Stimulated activated CD8-positive, alpha-beta memory T cell treated with anti-CD3 and anti-CD28 coated beads, Interleukin-12 subunit alpha, Interleukin-12 subunit beta, amount 100 ng/mL, for 24 hours (primary cell): Measurements from ENCODE around the gene GLI1.
"Not testable (repeated sequence)": the region's sequence is repeated elsewhere in the genome, so short reads cannot be mapped to it uniquely, and the experiment has no call there.

Experiments
- DNase-seq: peaks from one replicate; pipeline ENCODE4 v3.0.0-alpha.2; 2020; ENCODE audit errors: extremely low read depth

Gene GLI1

GRCh38 chr12:57441846-57442427, 17.6 kb upstream of the GLI1 start:
- DNase-seq: no peak

DNA sequence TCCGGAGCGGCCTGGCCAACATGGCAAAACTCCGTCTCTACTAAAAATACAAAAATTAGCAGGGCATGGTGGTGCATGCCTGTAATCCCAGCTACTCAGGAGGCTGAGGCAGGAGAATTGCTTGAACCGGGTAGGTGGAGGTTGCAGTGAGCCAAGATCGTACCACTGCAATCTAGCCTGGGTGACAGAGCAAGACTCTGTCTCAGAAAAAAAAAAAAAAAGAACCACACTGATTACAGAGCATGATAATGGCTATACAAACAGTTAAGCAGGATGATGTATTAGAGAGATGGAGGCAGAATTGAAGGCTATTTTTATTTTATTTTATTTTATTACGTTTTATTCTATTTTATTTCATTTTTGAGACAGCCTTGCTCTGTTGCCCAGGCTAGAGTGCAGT, 15.2 kb upstream of the GLI1 start:
- DNase-seq: not testable (repeated sequence)

DNA sequence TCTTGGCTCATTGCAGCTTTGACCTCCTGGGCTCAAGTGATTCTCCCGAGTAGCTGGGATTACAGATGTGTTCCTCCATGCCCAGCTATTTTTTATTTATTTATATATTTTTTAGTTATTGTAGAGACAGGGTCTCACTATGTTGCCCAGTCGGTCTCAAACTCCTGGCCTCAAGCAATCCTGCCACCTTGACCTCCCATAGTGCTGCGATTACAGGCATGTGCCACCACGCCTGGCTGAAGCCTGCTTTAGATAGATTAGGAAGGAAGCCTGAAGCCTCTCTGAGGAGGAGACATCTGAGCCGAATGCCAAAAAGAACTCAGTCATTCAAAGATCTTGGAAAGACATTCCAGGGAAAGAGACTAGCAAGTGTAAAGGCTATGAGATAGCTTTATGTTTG, 14.8 kb upstream of the GLI1 start:
- DNase-seq: no peak

GRCh38 chr12:57446292-57446960, 13.2 kb upstream of the GLI1 start:
- no peak for DNase-seq

GRCh38 chr12:57448669-57449068, 10.9 kb upstream of the GLI1 start:
- no peak for DNase-seq

- no peak for DNase-seq
Measured at GRCh38 chr12:57449375-57449774, 10.2 kb upstream of the GLI1 start.

DNA sequence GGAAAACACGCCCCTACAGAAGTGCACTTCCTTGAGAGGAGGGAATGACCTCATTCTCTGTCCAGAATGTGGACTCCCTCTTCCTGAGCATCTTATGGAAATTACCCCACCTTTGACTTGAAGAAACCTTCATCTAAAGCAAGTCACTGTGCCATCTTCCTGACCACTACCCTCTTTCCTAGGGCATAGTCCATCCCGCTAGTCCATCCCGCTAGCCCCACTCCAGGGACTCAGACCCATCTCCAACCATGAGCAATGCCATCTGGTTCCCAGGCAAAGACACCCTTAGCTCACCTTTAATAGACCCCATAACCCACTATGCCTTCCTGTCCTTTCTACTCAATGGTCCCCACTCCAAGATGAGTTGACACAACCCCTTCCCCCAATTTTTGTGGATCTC, 9.5 kb upstream of the GLI1 start:
- DNase-seq: no peak

DNA sequence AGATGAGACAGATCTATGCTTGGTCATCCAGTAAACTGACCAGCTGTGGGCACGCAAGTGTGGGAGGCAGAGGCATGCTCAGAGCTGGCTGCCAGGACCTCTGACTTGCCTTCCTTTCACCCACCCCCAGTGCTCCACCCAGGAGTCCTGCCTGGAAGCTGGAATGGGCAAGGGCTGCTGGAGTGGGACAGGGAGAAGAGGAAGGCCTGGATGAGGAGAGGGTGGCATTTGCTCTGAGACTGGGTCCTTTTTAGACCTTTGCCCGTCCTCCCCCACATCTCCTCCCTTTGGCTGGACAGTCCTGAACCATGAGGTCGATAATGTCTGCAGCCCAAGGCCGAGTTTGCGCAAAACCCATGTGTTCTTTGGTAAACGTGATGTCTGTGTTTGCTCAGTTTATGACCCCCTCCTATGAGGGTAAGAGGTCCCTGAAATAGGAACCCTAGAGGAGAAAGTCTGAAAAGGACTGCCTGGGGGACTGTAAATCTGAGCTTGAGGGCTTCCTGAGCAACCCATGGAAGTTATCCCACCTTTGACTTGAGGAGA, 8.3 kb upstream of the GLI1 start:
- DNase-seq: no peak

- DNase-seq: no peak
Measured at GRCh38 chr12:57452181-57452936, 7.2 kb upstream of the GLI1 start.

DNA sequence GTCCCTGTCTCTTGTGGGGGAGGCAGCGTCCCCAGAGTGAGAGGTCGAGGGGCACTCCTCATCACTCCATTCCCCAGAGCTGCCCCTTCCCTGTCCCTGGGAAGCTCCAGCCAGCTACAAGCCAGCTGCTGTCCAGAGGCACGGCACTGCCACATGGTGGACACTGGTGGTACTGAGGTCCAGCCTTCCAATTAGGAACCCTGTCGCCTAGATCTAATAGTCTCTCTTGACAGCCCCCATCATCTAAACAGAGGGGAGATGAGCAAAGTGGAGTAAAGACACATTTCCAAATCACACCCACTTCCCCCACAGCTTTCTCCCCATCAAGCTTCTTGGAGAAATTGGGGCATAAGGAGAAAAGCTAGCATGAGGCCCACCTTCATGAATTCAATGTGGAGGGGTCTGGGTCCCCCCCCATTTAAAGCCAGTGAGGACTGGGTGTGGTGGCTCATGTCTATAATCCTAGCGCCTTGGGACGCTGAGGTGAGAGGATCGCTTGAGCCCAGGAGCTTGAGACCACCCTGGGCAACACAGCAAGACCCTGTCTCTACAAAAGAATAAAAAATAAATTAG, 6.6 kb upstream of the GLI1 start:
- DNase-seq: no peak

DNA sequence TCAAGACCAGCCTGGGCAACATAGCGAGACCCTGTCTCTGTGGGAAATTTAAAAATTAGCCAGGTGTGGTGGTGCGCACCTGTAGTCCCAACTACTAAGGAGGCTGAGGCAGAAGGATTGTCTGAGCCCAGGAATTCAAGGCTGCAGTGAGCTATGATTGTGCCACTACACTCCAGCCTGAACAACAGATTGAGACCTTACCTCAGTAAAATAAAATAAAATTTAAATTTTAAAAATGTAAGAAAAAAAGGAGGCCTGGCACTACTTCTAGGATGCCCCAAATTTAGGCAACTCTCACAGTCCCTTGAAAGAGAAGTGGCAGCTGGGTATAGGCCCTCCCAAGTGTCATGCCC, 5.4 kb upstream of the GLI1 start:
- no peak for DNase-seq

- DNase-seq: no peak
Measured at GRCh38 chr12:57454566-57455373, 4.8 kb upstream of the GLI1 start, which contains the start of gene INHBE. TSS of gene INHBE (plus strand) at chr12:57455307. CDS start at chr12:57455537, 230 bp downstream.

DNA sequence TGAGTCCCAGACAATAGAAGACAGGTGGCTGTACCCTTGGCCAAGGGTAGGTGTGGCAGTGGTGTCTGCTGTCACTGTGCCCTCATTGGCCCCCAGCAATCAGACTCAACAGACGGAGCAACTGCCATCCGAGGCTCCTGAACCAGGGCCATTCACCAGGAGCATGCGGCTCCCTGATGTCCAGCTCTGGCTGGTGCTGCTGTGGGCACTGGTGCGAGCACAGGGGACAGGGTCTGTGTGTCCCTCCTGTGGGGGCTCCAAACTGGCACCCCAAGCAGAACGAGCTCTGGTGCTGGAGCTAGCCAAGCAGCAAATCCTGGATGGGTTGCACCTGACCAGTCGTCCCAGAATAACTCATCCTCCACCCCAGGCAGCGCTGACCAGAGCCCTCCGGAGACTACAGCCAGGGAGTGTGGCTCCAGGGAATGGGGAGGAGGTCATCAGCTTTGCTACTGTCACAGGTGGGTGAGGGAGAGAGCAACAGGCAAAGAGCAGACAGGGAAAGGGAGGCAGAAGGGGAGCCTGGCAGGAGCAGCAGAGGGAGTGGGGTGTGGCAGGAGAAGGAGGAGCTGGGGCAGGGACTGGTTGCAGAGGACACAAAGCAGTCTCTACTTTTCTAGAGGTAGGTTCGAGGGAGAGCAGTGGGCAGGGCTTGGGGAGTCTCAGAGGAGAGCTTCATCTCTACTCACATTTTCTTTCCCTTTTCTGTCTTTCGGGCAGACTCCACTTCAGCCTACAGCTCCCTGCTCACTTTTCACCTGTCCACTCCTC, 4.0 kb upstream of the GLI1 start:
- no peak for DNase-seq

DNA sequence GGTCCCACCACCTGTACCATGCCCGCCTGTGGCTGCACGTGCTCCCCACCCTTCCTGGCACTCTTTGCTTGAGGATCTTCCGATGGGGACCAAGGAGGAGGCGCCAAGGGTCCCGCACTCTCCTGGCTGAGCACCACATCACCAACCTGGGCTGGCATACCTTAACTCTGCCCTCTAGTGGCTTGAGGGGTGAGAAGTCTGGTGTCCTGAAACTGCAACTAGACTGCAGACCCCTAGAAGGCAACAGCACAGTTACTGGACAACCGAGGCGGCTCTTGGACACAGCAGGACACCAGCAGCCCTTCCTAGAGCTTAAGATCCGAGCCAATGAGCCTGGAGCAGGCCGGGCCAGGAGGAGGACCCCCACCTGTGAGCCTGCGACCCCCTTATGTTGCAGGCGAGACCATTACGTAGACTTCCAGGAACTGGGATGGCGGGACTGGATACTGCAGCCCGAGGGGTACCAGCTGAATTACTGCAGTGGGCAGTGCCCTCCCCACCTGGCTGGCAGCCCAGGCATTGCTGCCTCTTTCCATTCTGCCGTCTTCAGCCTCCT, 3.4 kb upstream of the GLI1 start:
- no peak for DNase-seq

DNA sequence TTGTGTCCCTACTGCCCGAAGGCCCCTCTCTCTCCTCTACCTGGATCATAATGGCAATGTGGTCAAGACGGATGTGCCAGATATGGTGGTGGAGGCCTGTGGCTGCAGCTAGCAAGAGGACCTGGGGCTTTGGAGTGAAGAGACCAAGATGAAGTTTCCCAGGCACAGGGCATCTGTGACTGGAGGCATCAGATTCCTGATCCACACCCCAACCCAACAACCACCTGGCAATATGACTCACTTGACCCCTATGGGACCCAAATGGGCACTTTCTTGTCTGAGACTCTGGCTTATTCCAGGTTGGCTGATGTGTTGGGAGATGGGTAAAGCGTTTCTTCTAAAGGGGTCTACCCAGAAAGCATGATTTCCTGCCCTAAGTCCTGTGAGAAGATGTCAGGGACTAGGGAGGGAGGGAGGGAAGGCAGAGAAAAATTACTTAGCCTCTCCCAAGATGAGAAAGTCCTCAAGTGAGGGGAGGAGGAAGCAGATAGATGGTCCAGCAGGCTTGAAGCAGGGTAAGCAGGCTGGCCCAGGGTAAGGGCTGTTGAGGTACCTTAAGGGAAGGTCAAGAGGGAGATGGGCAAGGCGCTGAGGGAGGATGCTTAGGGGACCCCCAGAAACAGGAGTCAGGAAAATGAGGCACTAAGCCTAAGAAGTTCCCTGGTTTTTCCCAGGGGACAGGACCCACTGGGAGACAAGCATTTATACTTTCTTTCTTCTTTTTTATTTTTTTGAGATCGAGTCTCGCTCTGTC, 2.7 kb upstream of the GLI1 start:
- DNase-seq: no peak

DNA sequence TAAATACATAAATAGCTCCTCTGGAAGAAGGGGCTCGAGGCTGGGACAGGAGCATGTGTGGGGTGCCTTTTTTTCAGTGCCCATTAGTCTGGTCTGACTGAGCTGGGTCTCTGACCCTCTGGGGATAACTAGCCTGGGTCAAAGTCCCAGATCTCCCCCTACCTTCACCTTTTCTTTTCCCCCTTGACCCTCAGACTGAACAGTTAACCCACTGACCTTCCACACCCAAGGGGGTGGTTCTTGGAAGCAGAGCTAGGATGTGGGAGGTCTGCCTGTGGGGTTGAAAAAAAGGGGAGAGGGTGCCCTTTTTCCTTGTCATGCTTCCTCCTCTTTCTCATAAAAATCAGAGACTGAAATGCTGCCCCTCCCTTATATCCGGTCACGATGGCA, 925 bp upstream of the GLI1 start:
- DNase-seq: no peak

- peak; percentile 87 for DNase-seq
Measured at GRCh38 chr12:57459055-57459749, 383 bp upstream of the GLI1 start.

- DNase-seq: no peak
Measured at GRCh38 chr12:57460468-57460784, 841 bp downstream of the GLI1 start.

DNA sequence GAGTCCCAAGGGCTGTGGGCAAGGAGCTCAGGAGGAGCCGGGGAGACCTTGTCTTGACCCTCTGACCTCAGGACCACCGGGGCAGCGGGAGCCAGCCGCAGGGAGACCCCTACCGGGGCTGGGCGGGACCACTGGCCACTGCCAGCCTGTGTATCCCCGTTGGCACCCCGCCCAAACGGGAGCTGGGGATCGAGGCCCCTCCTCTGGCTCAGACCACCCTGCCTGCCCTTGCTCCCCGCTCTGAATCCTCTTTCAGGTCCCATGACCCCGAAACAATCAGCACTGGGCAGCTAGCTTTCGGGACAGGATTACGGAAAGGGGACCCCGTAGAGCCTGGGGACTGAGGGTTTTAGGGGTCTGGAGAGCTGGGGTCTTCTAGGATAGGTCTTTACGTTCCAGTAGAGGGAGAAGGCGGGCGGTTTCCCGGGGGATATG, 1.3 kb downstream of the GLI1 start:
- DNase-seq: no peak
